Keratinocyte (primary cell): ENCODE data around the gene C6orf118. TPM values are rescaled to one million over a fixed set of nuclear protein-coding genes. Genes with fewer than 3 reads are reported as not detected.

Experiments used
- DNase-seq: peaks from one replicate; pipeline ENCODE4 v3.0.0-alpha.2; 2011; ENCODE audit warnings: low read depth, missing footprints, low spot score
- FAIRE-seq: peaks from 2 replicates; lab custom pipeline; 2011; peaks lifted over from hg19 to GRCh38; lab: Jason Lieb, UNC
- H2AFZ ChIP-seq: 2 replicates; pipeline ENCODE4 v1.6.0; 2012; ENCODE audit warnings: low read length, control low read depth, inconsistent platforms; ENCODE audit not compliant: control insufficient read depth
- H3K27ac ChIP-seq: 2 replicates; pipeline ENCODE4 v1.5.1; 2011; ENCODE audit warnings: low read length; ENCODE audit not compliant: control insufficient read depth, insufficient read depth
- H3K27me3 ChIP-seq: 3 replicates; pipeline ENCODE4 v1.6.0; 2011; ENCODE audit warnings: low read length; ENCODE audit not compliant: control insufficient read depth, insufficient read depth; ENCODE audit errors: extremely low read depth
- H3K36me3 ChIP-seq, 2 experiments: 2 replicates in 1 of 2; 3 replicates in 1 of 2; pipeline ENCODE4 v1.5.1; 2011; ENCODE audit warnings: low read length in 2 of 2, mild to moderate bottlenecking in 1 of 2; ENCODE audit not compliant: control insufficient read depth in 2 of 2, insufficient read depth in 2 of 2; ENCODE audit errors: extremely low read depth in 1 of 2
- H3K4me1 ChIP-seq: 3 replicates; pipeline ENCODE4 v1.5.1; 2011; ENCODE audit warnings: low read length; ENCODE audit not compliant: control insufficient read depth, insufficient read depth; ENCODE audit errors: extremely low read depth
- H3K4me2 ChIP-seq: 3 replicates; pipeline ENCODE4 v1.6.0; 2011; ENCODE audit warnings: low read depth, low read length; ENCODE audit not compliant: control insufficient read depth, insufficient read depth; ENCODE audit errors: extremely low read depth
- H3K4me3 ChIP-seq, 3 experiments: fragments of 200-600 bp in 1 of 3; sonication (generic) in 1 of 3; 2 replicates in 2 of 3; 3 replicates in 1 of 3; pipeline ENCODE4 v1.5.1; 2011 to 2016; ENCODE audit warnings: low read length in 3 of 3, mild to moderate bottlenecking in 3 of 3, control low read depth in 2 of 3, inconsistent platforms in 1 of 3, low read depth in 1 of 3, mixed read lengths in 1 of 3, mixed run types in 1 of 3, moderate library complexity in 1 of 3; ENCODE audit not compliant: control insufficient read depth in 2 of 3, insufficient read depth in 2 of 3; ENCODE audit errors: extremely low read depth in 1 of 3
- H3K79me2 ChIP-seq: 2 replicates; pipeline ENCODE4 v1.6.0; 2012; ENCODE audit warnings: low read length; ENCODE audit not compliant: control insufficient read depth, insufficient read depth
- H3K9ac ChIP-seq: 3 replicates; pipeline ENCODE4 v1.6.0; 2011; ENCODE audit warnings: low read length; ENCODE audit not compliant: control insufficient read depth, insufficient read depth; ENCODE audit errors: extremely low read depth
- H3K9me1 ChIP-seq: 3 replicates; pipeline ENCODE4 v1.6.0; 2011; ENCODE audit warnings: low read length; ENCODE audit not compliant: control insufficient read depth, insufficient read depth; ENCODE audit errors: extremely low read depth
- H3K9me3 ChIP-seq: 2 replicates; pipeline ENCODE4 v1.5.1; 2012; ENCODE audit warnings: low read depth, low read length; ENCODE audit not compliant: control insufficient read depth
- H4K20me1 ChIP-seq: 3 replicates; pipeline ENCODE4 v1.6.0; 2011; ENCODE audit warnings: low read length; ENCODE audit not compliant: control insufficient read depth, insufficient read depth; ENCODE audit errors: extremely low read depth
- EZH2 ChIP-seq: IDR thresholded peaks from one replicate; pipeline ENCODE4 v1.6.1; 2012; ENCODE audit warnings: inconsistent platforms, mild to moderate bottlenecking, low read length, moderate library complexity
- dilution Hi-C: fragments of 300-500 bp; cut with MboI; formaldehyde crosslinking; loops from one replicate; pipeline ENCODE4 v1.7.0; 2020; ENCODE audit warnings: low sequenced_read_pairs; ENCODE audit not compliant: extremely low pct_ligation_motif_present
- polyA plus RNA-seq, 5 experiments: library from polyadenylated mRNA; depleted of rRNA in 3 of 5; stranded (reverse) in 3 of 5; stranded (forward) in 1 of 5; unstranded in 1 of 5; fragments of >200 nt; gene quantifications; 1 replicate in 1 of 5; 2 replicates in 3 of 5; 3 replicates in 1 of 5; pipeline versions ENCODE4 v1.2.1 to v1.2.3, GENCODE V29; 2011 to 2012; ENCODE audit warnings: missing spikeins in 2 of 5, low read depth in 1 of 5, low replicate concordance in 1 of 5
- TF ChIP-seq, protein P1 (sequence below), 3 experiments: IDR thresholded peaks in 1 of 3; conservative IDR thresholded peaks in 1 of 3; optimal IDR thresholded peaks in 1 of 3; 2 replicates in 2 of 3; 3 replicates in 1 of 3; pipeline versions ENCODE3 to v1.5.1; 2011; ENCODE audit warnings: low read length in 3 of 3, mild to moderate bottlenecking in 3 of 3, moderate library complexity in 2 of 3, control low read depth in 1 of 3, inconsistent platforms in 1 of 3; ENCODE audit not compliant: insufficient read depth in 2 of 3; ENCODE audit errors: extremely low read depth in 1 of 3

The C6orf118 gene
- polyA plus RNA-seq, 1 donor (not counting 4 experiments of a cell fraction or from before 2014, with no cell fraction given) = not detected

DNA sequence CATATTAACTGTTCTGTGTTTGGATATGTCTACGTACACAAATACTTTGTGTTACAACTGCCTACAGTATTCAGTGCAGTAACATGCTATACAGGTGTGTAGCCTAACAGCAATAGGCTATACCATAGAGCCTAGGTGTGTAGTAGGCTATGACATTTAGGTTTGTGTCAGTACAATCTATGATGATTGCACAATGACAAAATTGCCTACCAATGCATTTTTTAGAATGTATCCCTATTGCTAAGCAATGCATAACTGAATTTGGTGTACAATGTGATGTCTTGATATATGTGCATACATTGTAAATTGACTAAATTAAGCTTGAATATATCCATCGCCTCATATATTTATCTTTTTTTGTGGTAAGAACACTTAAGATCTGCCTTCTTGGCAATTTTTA is 48.9 kb downstream of the C6orf118 start:
- dilution Hi-C loops = no loop called here
- Histone ChIP-seq H3K27me3 (no peaks in the 10 kb centered on the region), H3K9ac (no peak overlapping the region), H3K4me1 (no peaks in the 10 kb centered on the region), H3K9me1 (no peaks in the 10 kb centered on the region), H3K9me3 (peaks cover 2% of the 10 kb centered on the region), H3K27ac (no peak overlapping the region), H4K20me1 (no peaks in the 10 kb centered on the region), H3K4me3 (no peak overlapping the region), H2AFZ (no peak overlapping the region), H3K4me2 (no peak overlapping the region), H3K36me3 (no peaks in the 10 kb centered on the region), H3K79me2 (no peaks in the 10 kb centered on the region)
- DNase-seq (no peak), FAIRE-seq (no peak)
- no peak for TF ChIP-seq EZH2
- TF ChIP-seq, protein P1, sequence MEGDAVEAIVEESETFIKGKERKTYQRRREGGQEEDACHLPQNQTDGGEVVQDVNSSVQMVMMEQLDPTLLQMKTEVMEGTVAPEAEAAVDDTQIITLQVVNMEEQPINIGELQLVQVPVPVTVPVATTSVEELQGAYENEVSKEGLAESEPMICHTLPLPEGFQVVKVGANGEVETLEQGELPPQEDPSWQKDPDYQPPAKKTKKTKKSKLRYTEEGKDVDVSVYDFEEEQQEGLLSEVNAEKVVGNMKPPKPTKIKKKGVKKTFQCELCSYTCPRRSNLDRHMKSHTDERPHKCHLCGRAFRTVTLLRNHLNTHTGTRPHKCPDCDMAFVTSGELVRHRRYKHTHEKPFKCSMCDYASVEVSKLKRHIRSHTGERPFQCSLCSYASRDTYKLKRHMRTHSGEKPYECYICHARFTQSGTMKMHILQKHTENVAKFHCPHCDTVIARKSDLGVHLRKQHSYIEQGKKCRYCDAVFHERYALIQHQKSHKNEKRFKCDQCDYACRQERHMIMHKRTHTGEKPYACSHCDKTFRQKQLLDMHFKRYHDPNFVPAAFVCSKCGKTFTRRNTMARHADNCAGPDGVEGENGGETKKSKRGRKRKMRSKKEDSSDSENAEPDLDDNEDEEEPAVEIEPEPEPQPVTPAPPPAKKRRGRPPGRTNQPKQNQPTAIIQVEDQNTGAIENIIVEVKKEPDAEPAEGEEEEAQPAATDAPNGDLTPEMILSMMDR (optimal IDR thresholded peaks at IDR 0.05 in 1 of 3, IDR thresholded peaks at IDR 0.05 in 1 of 3, conservative IDR thresholded peaks at IDR 0.05 in 1 of 3; ENCODE audit: extremely low read depth in 1 of 3, insufficient read depth in 2 of 3, low read length in 3 of 3) = no peak

DNA sequence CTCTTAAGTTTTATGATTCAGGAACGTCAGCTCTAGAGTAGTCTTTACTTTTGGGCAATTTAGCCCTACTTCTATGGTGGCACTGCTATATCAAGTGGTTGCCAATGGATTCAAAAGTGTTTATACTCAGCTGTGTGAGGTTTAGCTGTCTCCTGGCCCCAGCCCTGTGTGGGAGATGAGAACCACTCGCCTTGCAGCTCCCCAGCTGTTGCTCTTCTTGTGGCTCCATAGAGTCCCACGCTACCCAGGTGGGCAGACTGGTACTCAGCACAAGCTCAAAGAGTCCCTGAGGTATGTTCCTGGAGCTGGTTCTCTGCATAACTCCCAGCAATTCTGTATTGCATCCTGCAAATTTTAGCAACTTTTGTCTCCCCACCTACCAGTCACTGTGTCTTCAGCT is 59.6 kb downstream of the C6orf118 start:
- TF ChIP-seq, protein P1 (optimal IDR thresholded peaks at IDR 0.05 in 1 of 3, IDR thresholded peaks at IDR 0.05 in 1 of 3, conservative IDR thresholded peaks at IDR 0.05 in 1 of 3; ENCODE audit: extremely low read depth in 1 of 3, insufficient read depth in 2 of 3, low read length in 3 of 3) = no peak
- no peak for TF ChIP-seq EZH2
- no peaks in the 10 kb centered on the region for H3K27me3 ChIP-seq
- dilution Hi-C loops = no loop called here
- H3K9ac ChIP-seq = no peak overlapping the region
- no peaks in the 10 kb centered on the region for H3K9me1 ChIP-seq
- no peaks in the 10 kb centered on the region for H4K20me1 ChIP-seq
- no peak overlapping the region for H3K4me2 ChIP-seq
- H3K36me3 ChIP-seq = no peaks in the 10 kb centered on the region
- H2AFZ ChIP-seq = no peak overlapping the region
- no peak for DNase-seq
- peaks cover 2% of the 10 kb centered on the region for H3K9me3 ChIP-seq
- no peak for FAIRE-seq
- H3K79me2 ChIP-seq = no peaks in the 10 kb centered on the region
- no peaks in the 10 kb centered on the region for H3K4me1 ChIP-seq
- H3K4me3 ChIP-seq = no peak overlapping the region
- no peak overlapping the region for H3K27ac ChIP-seq
